ENCODE data around the gene FANCC.

Gene FANCC

DNA sequence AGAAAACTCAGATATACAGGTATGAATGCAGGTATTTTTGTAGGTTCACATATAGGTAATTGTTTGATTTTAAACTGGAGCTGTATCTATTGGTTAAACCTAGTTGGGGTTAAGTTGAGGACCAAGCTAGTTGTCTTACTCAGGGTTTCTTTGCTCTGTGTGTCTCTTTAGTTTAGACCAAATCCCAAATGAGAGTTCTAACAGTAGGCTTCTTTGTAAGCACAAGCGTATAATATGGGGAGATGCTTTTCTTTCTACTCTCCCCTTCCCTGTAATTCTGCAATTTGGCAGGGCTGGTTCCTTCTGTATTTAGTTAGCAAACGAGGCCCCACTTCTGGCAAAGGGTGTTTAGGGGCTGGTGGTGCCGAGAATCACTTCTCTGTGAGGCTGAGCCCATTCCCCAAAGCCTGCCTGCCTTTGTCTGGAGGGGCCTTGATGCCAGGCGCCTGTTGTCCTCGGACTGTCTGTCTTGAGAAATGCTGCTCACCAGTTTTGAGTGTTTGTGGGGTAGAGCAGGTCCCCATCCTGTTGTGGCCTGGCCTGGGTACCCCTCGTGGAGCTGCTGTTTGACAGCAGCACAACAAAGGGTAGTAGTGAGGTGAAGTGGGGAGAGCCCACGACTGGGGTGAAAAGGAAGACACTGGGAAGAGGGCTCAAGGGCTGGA, 259.3 kb downstream of the FANCC start:
- DNase-seq: no peak

DNA sequence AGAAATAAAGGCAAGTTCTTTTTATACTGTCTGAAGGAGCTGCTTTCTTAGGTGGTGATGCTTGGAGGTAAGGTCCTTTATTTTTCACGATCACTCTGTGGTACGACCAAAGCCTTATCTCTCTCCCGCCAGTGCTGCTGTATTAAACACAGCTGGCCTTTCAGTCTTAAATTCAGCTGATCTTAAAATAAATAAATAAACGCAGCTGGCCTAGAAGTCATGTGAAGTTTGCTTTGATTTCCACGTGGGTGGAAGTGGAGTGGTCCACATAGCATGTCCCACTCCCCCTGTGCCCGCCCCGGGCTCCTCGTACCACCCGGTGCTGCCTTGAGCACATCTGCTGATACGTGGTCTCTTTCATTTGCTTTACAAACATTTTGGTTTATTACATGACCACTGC, 260.4 kb downstream of the FANCC start:
- DNase-seq: peak; percentile 29

DNA sequence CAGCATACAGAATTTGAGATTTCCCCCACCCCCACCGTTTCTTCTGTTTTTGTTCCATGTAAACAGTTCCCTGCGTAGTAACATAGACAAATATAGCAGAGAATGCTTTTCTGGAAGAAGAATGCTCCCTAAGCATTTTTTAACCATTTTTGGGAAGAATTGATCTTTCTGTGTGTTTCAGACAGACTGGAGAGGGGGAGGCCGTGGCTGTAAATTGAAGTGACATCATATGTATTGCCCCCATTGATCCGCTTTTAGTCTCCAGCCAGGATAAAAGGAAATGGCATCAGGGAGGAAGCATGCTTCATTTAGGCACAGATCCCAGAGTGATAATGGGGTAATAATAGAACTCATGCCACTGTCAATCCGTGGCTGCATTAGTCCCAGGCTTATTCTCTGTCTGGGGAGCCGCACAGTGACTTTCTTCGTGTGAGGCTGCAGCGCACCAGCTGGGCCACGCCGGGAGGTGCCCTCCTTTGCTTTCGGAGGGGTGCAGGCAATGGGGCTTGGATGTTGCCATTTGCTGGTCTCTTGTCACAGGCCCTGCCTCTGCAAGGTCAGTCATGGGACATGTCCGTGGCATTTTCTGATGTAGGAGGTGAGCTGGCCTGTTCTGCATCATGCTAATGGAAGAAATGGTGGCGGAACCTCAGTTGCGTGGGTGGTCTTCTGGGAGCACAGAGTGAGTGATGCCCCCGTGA, 261.5 kb downstream of the FANCC start:
- DNase-seq: peak; percentile 40

DNA sequence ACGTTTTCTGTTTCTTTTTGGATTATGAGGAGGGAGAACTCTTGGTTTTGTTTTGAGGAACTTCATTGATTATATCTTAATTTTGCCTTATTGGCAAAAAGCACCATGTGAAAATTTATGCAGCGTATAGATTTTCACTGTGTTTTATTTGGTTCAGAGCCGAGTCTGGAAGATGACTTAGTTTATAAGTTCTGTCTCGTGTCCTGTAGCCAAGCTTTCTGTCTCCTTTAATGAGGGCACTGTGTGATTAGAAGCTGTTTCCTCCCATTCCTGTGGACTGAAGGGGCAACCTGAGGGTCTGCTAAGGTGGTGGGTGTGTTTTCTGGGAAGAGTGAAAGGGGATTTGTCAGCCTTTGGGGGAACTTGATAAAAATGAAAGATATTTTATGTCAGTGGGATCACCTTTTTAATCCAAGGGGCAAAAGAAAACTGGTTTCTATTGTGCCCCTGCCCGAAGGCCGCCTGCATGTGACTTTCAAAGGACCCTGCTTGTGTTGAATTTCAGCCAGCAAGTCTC, 262.1 kb downstream of the FANCC start:
- DNase-seq: no peak

- DNase-seq: no peak
Measured at GRCh38 chr9:95053611-95054570, 263.6 kb downstream of the FANCC start.

DNA sequence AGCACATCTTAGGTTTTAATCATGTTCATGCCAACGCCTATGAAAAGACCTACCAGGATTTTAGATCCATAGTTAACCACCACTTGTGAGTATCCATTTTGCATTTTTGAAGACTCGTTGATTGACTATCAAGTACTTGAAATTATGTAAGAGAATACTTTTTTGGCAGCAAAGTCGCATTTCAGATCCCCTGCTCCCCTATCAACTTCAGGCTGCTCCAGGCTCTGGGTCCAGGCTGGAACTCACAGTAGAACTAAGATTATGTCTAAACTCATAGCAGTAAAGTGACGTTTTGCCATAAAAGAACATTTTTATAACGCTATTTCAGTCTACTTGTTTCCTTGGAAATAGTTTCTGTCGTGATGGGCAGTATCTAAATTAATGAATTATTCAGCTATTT, 267.7 kb downstream of the FANCC start:
- no peak for DNase-seq

Data from NCI-H345 (cell line).